ENCODE data around the gene CETP. TPM values are rescaled to one million over a fixed set of nuclear protein-coding genes. Genes with fewer than 3 reads are reported as not detected.

CETP gene
- total and polyA plus RNA-seq, 2 of the 13 experiments (the other 11 are each of a cell fraction or from before 2014, with no cell fraction given) = 0.31 to 9.8 TPM

GRCh38 chr16:56945847-56946527 lies 15.8 kb upstream of the CETP start (continued):
- TF ChIP-seq ZBTB33 (CRISPR knock-in tag; IDR thresholded peaks at IDR 0.05) = no peak
- TF ChIP-seq IRF2 (CRISPR knock-in tag; IDR thresholded peaks at IDR 0.05) = no peak
- no peak for TF ChIP-seq ZFP1 (CRISPR knock-in tag; IDR thresholded peaks at IDR 0.05)
- no peak for TF ChIP-seq GATAD1 (CRISPR knock-in tag; IDR thresholded peaks at IDR 0.05)
- TF ChIP-seq THAP11 (CRISPR knock-in tag; IDR thresholded peaks at IDR 0.05) = no peak
- TF ChIP-seq ZFP90 (CRISPR knock-in tag; IDR thresholded peaks at IDR 0.05; ENCODE audit: borderline replicate concordance) = no peak
- 0 out of 2 replicates have a peak, but pooled peaks have one; percentile 19 for TF ChIP-seq PATZ1 (CRISPR knock-in tag; IDR thresholded peaks at IDR 0.05)
- no peak for TF ChIP-seq ZBTB3 (CRISPR knock-in tag; IDR thresholded peaks at IDR 0.05; ENCODE audit: borderline replicate concordance, low read depth)
- peak; percentile 65 for TF ChIP-seq PAF1 (CRISPR knock-in tag; IDR thresholded peaks at IDR 0.05)
- no peak for TF ChIP-seq TSC22D2 (CRISPR knock-in tag; IDR thresholded peaks at IDR 0.05; ENCODE audit: borderline replicate concordance)
- 0 out of 2 replicates have a peak, but pooled peaks have one; percentile 39 for TF ChIP-seq RBFOX2 (IDR thresholded peaks at IDR 0.05; ENCODE audit: low read depth, low read length)
- no peak for TF ChIP-seq ZNF691 (CRISPR knock-in tag; IDR thresholded peaks at IDR 0.05; ENCODE audit: borderline replicate concordance, low read depth)
- TF ChIP-seq ZNF660 (CRISPR knock-in tag; IDR thresholded peaks at IDR 0.05; ENCODE audit: borderline replicate concordance, low read depth) = no peak
